Gastroesophageal sphincter (tissue), 4 donors: ENCODE results near the gene NKIRAS2. TPM values are rescaled to one million over a fixed set of nuclear protein-coding genes. Genes with fewer than 3 reads are reported as not detected.

Experiments
- ATAC-seq: fragments of 150-250 bp; one replicate; pipeline ENCODE4 v1.9.1; 2016; ENCODE audit warnings: mild to moderate bottlenecking, moderate library complexity
- H3K27ac ChIP-seq, 4 donors: fragments of 200-600 bp; sonication (generic) in 3 of 4; 1 replicate in 3 of 4; 2 replicates in 1 of 4; pipeline ENCODE4 v1.5.1; 2016 to 2019
- H3K27me3 ChIP-seq: fragments of 200-600 bp; sonication (generic); one replicate; pipeline ENCODE4 v1.5.1; 2019
- H3K36me3 ChIP-seq, 2 donors: fragments of 200-600 bp; sonication (generic); one replicate each; pipeline ENCODE4 v1.5.1; 2019; ENCODE audit warnings: control low read depth in 1 of 2
- H3K4me1 ChIP-seq, 3 donors: fragments of 200-600 bp; sonication (generic); 1 replicate in 2 of 3; 2 replicates in 1 of 3; pipeline ENCODE4 v1.5.1; 2016 to 2019; ENCODE audit warnings: control low read depth in 2 of 3
- H3K4me3 ChIP-seq, 2 donors: fragments of 200-600 bp; sonication (generic); one replicate each; pipeline ENCODE4 v1.5.1; 2019; ENCODE audit warnings: mild to moderate bottlenecking in 1 of 2, moderate library complexity in 1 of 2
- H3K9me3 ChIP-seq, 3 donors: fragments of 200-600 bp; sonication (generic); one replicate each; pipeline ENCODE4 v1.5.1; 2017 to 2019; ENCODE audit warnings: control low read depth in 2 of 3
- CTCF ChIP-seq, 4 experiments: fragments of 200-600 bp in 2 of 4; fragments of 450-650 bp in 2 of 4; sonication (generic) in 1 of 4; IDR thresholded peaks; one replicate each; pipeline ENCODE4 v1.5.1; 2017 to 2019; ENCODE audit warnings: antibody characterized with exemption in 4 of 4, mild to moderate bottlenecking in 2 of 4, moderate library complexity in 2 of 4
- EP300 ChIP-seq: sonication (generic); formaldehyde crosslinking; IDR thresholded peaks from one replicate; pipeline ENCODE4 v1.6.1; 2017; ENCODE audit warnings: antibody characterized with exemption, mild to moderate bottlenecking
- POLR2A ChIP-seq, 2 donors: fragments of 450-650 bp; IDR thresholded peaks; one replicate each; pipeline ENCODE4 v1.6.1; 2017; ENCODE audit warnings: antibody characterized with exemption in 2 of 2, mild to moderate bottlenecking in 2 of 2, moderate library complexity in 1 of 2
- POLR2AphosphoS5 ChIP-seq: sonication (generic); formaldehyde crosslinking; IDR thresholded peaks from one replicate; pipeline ENCODE4 v1.6.1; 2017; ENCODE audit warnings: antibody characterized with exemption
- WGBS, 2 donors: methylation state at CpG; one replicate each; pipeline ENCODE4 v1.1.5; 2018; ENCODE audit warnings: low coverage in 1 of 2; 5-methylcytosine and 5-hydroxymethylcytosine counted together
- total RNA-seq, 4 donors: library from RNA; depleted of rRNA; stranded (reverse); fragments of >200 nt; gene quantifications; one replicate each; pipeline ENCODE4 v1.1.0, GENCODE V29; 2016

The NKIRAS2 gene
- total RNA-seq, 4 donors from 2014 or later: 40.1 to 72.3 (median 52.8) TPM

GRCh38 chr17:41973408-41973811, 46.5 kb upstream of the NKIRAS2 start:
- Histone ChIP-seq H3K4me3 (no peak overlapping the region), H3K9me3 (no peaks in the 10 kb centered on the region), H3K27ac (peak overlapping the region in 3 of 4 donors; percentile 56 to 74 (median 69)), H3K4me1 (peaks cover 0 to 85% (median 17%) of the 10 kb centered on the region in 3 donors), H3K36me3 (peaks cover 0 to 100% of the 10 kb centered on the region in 2 donors), H3K27me3 (no peaks in the 10 kb centered on the region)
- TF ChIP-seq CTCF (IDR thresholded peaks at IDR 0.05): no peak
- no peak for TF ChIP-seq EP300
- TF ChIP-seq POLR2AphosphoS5: no peak
- no peak for TF ChIP-seq POLR2A (IDR thresholded peaks at IDR 0.05)
- 100% methylated on average over 1 of the region's 19 CpGs; no CpG with 5 or more reads in 1 of the 2 donors for WGBS, 2 donors
- no peak for ATAC-seq

- no peaks in the 10 kb centered on the region for H3K9me3 ChIP-seq
- peaks cover 0 to 100% of the 10 kb centered on the region in 2 donors for H3K36me3 ChIP-seq
- no peak overlapping the region for H3K4me3 ChIP-seq
- H3K27me3 ChIP-seq: no peaks in the 10 kb centered on the region
- peak overlapping the region in 2 of 4 donors; percentile 69 to 74 for H3K27ac ChIP-seq
- ATAC-seq: no peak
- 80 to 100% methylated on average over 1 of the region's 6 CpGs for WGBS, 2 donors
- TF ChIP-seq EP300: no peak
- TF ChIP-seq POLR2A (IDR thresholded peaks at IDR 0.05): no peak
- no peak for TF ChIP-seq POLR2AphosphoS5
- no peak for TF ChIP-seq CTCF (IDR thresholded peaks at IDR 0.05)
- H3K4me1 ChIP-seq: peaks cover 0 to 79% (median 15%) of the 10 kb centered on the region in 3 donors
Measured at GRCh38 chr17:41974031-41974430, 45.9 kb upstream of the NKIRAS2 start.

- 88% methylated on average over 3 of the region's 5 CpGs; no CpG with 5 or more reads in 1 of the 2 donors for WGBS, 2 donors
Measured at GRCh38 chr17:41974658-41975057, 45.2 kb upstream of the NKIRAS2 start.

GRCh38 chr17:41975099-41976083, 44.5 kb upstream of the NKIRAS2 start:
- peak overlapping the region in 3 of 4 donors; percentile 69 to 74 (median 73) for H3K27ac ChIP-seq
- no peak overlapping the region for H3K4me3 ChIP-seq
- no peak for TF ChIP-seq POLR2A (IDR thresholded peaks at IDR 0.05)
- TF ChIP-seq POLR2AphosphoS5: no peak
- no peak for TF ChIP-seq EP300
- no peak for TF ChIP-seq CTCF (IDR thresholded peaks at IDR 0.05)
- no peak for ATAC-seq
- H3K9me3 ChIP-seq: no peaks in the 10 kb centered on the region
- H3K27me3 ChIP-seq: no peaks in the 10 kb centered on the region
- 67 to 80% methylated on average over 1 of the region's 9 CpGs for WGBS, 2 donors
- H3K4me1 ChIP-seq: peaks cover 0 to 65% (median 15%) of the 10 kb centered on the region in 3 donors
- peaks cover 0 to 98% of the 10 kb centered on the region in 2 donors for H3K36me3 ChIP-seq

More at GRCh38 chr17:41974658-41975057, 45.2 kb upstream of the NKIRAS2 start:
- Histone ChIP-seq H3K4me1 (peaks cover 0 to 72% (median 15%) of the 10 kb centered on the region in 3 donors), H3K36me3 (peaks cover 0 to 98% of the 10 kb centered on the region in 2 donors), H3K27me3 (no peaks in the 10 kb centered on the region), H3K9me3 (no peaks in the 10 kb centered on the region), H3K4me3 (no peak overlapping the region), H3K27ac (peak overlapping the region in 3 of 4 donors; percentile 31 to 74 (median 69))
- TF ChIP-seq CTCF (IDR thresholded peaks at IDR 0.05): no peak
- TF ChIP-seq POLR2AphosphoS5: no peak
- TF ChIP-seq EP300: no peak
- no peak for TF ChIP-seq POLR2A (IDR thresholded peaks at IDR 0.05)
- no peak for ATAC-seq
